GM18517 (cell line): ENCODE results near the gene ST8SIA4.

ENCODE experiments used
- ATAC-seq: cut with Tn5 transposase; IDR thresholded peaks from one replicate; pipeline ENCODE4 v1.9.1; 2021; ENCODE audit warnings: mild to moderate bottlenecking, moderate library complexity; ENCODE audit not compliant: unreplicated experiment

The ST8SIA4 gene

DNA sequence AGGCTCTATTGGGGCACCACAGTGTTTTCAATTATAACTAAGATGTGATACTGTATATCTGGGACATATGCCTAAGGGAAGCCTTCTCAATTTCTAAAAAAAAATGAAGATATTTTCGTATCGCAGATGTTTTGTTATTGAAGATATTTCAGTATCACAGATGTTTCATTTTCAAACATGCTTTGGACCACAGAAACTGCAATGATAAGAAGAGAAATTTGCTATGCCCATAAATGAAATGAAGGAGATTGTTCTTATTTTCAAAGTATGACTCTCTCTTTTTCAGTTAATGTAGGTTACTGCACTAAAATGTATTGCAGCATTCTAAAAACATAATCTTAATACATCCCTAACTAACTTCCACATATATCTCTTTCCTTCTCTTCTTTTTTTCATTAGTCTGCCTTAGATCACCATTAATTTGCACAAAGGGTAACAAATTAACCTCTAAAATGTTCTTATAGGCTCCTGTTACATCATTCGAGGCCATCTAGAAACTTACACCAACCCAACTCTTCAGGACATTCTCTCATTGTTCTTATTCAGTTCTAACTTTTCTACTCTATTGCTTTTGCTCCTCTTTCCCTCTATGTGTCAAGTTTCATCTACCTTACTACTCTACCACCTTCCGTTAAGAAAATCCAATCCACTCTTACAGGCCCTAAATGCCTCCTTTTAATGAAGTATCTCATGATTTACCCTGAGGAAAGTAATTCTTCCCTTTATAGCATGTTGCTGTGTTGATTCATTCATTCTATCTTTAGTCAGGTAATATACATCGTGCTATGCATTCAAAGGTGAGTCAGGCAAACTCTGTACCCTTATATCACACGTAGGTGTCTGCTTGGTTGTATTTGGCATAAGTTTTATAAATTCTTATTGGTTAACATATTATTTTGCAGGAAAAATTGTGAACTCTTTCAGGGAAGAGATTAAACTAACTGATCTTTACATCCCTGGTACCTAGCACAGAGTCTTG, 70.5 kb downstream of the ST8SIA4 start:
- ATAC-seq = peak; percentile 36

DNA sequence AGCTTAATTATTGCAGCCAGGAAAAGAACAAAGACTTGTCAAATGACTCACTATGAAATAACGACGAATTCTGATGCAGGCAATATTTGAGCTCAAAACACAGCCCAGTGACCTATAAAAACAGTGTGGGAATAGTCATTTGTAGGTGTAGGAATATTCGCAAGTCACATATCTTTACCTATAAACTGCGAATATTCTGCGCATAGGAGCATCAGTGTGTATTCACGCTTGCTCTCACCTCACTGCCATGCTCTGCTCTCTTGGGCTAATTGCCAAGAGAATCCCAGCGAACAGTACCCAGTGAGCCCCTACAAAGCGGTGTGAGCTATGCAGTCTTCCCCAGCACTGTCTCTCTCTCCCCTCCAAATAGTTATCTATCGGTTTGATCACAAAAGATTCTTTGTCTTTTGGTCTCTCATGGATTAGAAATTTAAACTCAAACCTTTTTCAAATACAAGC, 74.2 kb downstream of the ST8SIA4 start:
- ATAC-seq = no peak

DNA sequence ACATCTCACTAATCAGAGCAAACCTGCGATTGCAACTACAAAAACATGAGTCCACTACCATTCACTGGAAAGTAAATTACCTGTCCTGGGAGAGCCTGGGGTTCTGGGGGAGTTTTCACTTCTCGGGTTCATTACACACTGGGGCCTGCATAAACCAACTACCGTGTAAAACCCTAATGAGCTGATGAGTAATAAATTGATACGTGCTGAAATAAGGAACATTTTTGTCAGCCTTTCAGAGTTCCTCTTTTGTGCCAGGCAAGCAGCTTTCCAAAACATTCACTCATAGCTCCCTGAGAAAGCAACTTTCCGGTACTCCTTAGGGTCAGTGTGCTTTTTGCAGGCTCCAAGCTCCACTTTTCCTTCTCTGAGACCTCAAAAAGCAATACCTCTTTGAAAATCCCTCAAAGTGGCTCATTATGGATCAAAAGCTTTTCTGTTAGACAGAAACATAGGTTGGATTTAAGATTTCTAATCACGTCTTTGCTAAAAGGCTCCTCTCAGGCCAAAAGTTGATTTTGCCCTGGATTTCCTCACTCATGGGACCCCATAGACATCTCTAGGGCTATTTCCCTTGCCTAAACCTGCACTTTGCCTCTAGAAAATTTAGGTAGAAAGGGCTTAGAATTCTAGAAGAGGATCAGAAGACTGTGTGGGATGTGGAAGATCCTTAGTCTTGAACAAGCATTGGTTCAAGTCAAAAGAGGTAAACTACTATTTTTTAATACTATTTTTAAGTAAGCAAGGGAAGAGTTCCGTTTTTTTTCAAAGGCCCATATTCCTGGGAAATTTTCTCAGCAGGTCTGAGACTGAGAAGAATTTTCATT, 74.8 kb downstream of the ST8SIA4 start:
- peak; percentile 75 for ATAC-seq

DNA sequence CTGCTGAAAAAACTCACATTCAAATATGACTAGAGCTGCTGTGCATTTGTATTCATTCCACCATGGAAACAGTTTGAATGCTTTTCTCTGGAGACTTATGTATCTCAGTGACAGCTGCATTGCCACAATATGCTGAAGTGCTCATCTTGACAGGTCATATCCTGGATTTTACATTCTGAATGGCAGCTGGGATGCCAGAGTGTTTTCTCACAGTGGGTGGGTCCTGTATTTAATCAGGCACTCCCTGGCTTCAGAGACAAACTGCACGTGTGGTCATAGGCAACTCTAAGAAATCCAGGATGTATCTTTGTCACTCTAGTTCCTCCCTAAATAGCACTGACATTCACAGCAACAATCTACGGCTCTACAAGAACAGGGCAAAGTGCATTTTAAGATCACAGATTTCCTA, 75.6 kb downstream of the ST8SIA4 start:
- peak; percentile 21 for ATAC-seq

DNA sequence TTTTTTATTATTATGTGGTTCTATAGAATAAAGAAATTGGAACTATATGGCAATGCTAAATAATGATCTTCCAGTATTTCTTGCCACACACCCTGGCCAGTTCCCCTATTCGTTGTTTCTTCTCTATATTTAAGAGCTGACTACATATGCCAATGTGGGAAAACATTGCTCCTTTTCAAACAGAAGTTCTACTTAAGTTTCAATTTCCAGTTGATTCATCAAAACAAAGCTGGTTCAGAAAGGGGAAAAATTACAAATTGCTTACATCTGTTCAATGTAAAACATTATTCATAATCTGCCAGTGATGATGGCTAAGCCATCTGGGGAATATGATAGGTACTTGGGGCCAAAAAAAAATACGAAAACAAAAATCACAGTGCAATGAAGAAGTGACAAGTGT, 76.9 kb downstream of the ST8SIA4 start:
- no peak for ATAC-seq

DNA sequence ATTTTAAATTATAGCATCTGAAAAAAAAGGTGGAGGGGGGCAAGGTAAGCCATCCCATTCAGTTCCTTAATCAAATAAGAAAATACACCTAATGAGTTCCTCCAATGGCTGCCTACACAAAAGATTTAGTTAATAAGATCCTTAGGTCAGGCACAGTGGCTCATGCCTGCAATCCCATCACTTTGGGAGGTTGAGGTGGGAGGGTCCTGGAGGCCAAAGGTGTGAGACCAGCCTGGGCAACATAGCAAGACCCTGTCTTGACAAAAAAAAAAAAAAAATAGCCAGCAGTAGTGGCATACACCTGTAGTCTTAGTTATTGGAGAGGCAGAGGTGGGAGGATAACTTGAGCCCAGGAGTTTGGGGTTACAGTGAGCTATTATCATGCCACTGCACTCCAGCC, 78.4 kb downstream of the ST8SIA4 start:
- ATAC-seq = no peak

DNA sequence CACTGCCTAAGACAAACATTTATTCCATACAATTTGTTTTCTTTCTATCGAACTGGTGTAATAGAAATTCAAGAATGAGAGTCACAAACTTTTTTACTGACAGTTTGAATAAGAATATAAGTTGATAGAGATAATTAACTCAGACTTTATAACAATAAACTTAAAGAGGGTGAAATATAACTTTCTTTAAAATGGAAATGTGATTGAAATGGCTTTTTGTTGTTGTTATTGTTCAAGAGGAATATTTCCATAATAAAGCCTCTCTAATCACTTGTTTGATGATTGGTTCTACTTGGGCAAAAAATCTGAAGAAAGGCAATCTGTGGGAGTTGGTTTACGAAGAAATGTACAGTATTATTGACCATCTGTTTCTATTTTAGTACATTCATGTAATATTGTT, 79.3 kb downstream of the ST8SIA4 start:
- no peak for ATAC-seq

DNA sequence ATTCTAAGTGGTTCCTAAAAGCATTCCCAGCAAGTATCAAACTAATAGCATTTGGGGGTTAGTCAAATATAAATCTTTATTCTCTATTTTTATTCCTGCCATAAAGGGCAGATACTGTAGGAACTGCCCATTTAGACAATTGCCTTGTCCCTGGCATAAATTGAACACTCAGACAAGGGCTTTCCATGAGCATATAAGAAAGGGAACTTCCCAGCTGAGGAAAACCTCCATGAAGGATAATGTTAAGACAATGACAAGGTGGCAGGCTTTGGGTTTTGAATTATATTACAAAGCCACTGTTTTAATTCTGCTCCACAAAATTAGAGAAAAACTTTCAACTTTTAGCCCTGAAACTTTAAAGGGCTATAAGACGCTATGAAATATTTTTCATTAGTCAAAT, 81.3 kb downstream of the ST8SIA4 start:
- ATAC-seq = no peak

DNA sequence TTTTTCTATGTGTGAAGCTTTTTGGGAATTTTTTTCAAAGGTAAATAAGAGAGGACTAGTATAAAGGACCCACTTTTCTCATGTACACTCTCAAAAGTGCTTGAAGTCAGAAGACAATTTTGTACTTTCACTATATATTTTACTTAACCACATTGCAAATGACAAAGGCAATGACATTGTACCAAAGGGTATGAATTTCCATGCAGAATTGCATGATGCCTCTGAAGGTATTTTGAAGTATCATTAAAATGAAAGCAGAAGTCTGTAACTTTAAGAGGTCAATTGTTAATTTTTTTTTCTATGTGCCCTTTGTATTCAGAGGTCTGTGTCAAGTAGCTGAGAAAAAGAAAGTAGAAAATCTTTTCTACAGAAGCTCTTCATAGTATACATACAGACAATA, 84.7 kb downstream of the ST8SIA4 start:
- no peak for ATAC-seq

DNA sequence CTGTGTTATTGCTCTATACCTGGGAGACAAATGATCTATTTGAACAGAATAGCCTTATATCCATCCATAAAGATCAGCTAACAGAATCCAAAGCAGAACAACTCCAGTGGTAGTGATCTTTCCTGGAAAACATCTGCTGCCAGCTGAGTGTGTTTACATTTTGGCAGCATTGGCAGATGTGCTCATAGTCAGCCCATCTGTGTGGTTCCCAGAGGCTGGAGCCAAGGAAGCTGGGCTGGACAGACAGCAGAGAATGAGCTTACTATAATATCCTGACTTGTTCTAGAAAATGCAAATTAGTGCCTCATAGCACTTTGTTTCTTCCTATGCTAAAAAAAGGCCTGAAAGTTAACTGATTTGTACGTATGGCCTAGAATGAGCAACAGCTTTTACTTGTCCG, 99.7 kb downstream of the ST8SIA4 start:
- ATAC-seq = no peak

DNA sequence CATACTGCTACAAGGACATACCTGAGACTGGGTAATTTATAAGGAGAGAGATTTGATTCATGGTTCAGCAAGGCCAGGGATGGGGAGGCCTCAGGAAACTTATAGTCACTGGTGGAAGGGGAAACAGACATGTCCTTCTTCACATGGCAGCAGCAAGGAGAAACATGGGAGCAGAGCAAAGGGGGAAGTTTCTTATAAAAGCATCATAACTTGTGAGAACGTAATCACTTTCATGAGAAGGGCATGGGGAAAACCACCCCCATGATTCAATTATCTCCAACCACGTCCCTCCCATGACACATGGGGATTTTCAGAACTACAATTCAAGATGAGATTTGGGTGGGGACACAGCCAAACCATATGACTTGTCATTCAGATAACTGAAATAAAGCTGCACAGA, 100.9 kb downstream of the ST8SIA4 start:
- ATAC-seq = no peak

DNA sequence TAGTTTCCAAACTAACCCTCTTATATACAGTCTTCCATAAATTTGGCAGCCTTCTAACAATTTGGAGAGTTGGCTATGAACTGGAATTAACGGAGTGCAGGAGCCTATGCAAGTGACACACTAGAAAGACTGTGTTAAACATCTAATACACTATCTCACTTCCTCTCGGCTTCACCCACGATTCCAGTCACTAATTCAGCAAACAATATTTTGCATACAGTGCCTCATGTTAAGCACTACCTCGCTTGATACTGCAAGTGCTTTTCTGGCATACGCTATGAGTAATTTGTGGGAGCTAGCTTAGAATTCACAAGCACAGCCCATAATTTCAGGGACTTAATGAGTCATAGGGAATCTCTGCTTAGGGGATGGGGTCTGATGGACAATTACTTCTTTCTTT, 102.5 kb downstream of the ST8SIA4 start:
- peak; percentile 93 for ATAC-seq

DNA sequence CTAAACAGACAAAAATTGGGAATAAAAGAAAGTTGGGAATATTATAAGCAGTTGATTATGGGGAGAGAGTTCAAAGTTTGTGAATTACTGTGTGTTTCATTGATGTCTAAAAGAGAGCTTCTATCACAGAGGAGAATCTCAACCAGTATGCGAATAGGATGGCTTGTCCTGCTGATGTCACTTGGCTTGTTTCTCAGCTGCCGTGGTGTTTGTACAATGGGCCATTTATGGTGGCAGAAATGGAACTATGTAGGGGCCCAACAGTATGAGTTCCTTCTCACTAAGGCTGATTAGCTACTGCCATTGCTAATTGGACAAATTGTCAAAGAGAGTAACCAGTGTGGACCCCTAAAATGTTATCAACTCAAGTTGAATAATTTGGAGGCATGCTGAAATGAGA, 103.9 kb downstream of the ST8SIA4 start:
- ATAC-seq = no peak

DNA sequence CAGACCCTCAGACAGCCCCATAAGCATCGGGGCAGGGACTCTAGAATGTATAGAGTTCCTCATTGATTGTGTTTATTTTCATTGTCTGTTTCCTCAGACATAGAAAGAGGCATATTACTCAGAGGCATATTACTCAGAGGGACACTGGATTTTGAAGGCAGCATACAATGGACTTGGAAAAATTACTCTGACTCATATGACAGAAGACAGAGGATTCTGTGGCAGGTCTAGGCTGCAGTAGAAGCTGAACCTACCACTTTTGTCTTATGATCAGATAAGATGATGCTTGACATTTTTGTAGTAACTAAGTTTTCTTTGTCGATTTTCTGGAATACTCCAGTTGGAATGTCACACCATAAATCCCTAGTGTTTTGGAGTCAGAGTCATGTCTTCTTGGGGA, 105.2 kb downstream of the ST8SIA4 start:
- ATAC-seq = no peak

DNA sequence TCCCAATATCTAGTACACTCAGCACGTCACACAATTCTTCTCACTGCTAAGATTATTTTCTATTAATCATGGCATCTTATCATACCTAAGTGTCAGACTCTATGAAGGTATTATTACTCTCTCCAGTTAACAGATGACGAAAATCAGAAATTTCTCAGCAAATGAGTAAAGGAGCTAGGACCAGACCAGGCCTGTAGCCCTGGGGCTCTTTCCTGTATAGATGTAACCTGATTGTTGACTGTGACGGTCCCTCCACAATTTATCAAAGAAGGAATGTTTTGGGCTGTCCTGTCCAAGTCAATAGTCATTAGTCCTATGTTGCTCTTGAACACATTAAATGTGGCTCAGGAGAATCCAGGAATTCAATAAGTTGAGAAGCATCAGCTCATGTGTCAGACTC, 106.2 kb downstream of the ST8SIA4 start:
- ATAC-seq = no peak

DNA sequence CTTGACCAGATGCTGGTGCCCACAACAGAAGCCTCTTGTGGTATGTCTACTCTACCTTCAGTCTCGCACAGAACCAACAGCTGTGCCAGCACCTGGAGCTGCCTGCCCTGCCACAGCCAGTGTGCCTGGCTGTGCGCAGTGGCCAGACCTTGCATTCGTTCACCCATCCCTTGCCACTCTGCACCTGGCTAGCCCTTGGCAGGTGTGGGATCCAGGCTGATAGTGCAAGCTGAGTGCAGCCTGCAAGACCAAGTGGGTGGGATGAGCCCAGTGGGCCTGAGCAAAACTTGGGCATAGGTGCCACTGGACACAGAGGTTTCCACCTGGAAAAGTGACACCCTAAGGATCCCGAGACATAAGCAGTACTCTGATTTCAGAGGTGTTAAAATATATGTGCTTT, 108.2 kb downstream of the ST8SIA4 start:
- ATAC-seq = no peak

DNA sequence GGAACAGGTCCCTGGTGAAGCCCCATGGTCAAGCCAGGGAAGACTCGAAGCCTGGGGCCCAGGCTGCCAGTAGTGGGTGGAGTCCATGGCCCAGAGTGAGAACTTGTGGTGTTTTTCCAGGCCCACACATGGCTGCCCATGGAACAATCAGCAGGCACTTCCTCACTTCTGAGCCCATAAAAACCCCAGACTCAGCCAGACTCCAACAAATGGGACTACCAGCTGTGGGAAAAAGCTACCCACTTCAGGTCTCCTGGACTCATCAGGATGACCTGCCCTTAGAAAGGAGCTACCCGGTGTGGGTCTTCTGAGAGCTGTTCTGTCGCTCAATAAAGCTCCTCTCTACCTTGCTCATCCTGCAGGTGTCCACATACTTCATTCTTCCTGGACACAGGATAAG, 108.9 kb downstream of the ST8SIA4 start:
- no peak for ATAC-seq

DNA sequence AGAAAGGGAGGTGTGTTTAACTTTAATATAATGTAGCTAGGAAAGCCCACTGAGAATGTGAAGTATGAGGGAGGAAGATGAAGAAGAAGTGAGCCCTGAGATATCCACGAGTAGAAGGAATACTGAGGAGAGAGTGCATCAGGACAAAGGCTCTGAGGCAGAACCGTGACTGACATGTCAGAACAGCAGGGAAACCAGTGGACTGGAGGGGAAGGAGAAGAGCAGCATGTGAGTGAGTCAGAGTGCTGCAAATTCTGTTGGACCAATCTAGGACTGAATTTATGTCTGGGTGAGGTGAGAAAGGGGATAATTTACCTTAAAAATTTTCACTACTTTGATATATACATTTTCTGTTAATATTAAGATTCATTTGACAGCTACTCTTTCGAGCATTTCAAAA, 110.3 kb downstream of the ST8SIA4 start:
- no peak for ATAC-seq

DNA sequence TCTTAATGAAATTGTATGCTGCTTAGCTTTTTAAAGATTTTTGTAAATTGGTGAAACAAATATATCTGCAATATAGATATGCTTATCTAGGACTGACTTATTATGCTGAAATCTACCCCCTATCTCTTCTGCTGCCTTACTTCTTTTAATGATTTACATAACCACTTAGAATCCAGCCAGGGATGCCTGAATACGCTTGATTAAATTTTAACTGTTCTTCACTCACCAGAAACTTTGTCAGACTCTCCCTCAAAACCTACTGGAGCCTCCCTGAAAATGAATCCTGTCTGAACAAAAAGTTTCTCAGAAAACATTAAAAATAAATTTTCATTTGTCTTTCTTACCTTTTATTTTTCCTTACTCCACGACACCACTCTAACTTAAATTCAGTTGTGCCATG, 111.7 kb downstream of the ST8SIA4 start:
- ATAC-seq = no peak

DNA sequence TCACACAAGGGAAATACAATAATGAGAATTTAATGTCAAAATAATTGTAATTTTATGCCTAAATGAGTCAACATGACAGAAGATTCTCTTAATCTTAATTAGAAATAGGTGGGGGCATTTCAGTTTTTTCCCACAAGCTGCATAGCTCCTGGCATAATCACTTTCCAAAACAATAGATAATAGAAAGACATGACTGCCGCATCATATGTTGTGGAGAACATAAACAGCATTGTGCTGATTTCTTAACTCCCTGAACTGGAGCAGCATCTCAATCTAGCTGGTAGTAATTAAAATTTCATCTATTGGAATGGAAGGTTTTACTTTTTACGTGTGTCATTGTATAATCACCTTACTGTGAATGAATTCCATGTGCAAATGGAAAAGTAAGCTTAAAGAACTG, 112.1 kb downstream of the ST8SIA4 start:
- no peak for ATAC-seq

DNA sequence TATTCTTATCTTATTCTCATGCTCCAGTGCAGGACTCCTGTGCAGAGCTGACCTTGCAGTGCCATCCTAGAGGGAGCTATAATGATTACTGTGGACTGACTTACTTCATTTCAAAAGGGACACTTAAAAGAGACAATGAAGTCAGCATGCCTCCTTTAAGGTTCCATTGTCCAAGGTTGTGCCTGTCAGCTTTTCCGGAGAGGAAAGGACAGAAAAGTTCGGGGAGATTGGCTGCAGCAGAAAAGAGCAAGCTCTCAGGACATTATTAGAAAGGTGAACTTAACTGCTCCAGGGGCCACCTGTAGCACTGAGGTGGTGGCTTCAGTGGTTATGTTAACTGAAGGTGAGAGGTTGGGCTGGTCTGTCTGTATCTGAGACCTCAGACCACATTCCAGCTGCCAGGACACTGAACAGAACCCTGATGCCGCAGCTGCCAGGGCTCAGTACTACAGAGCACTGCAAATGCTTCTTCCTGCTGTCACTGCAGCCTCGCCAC, 112.9 kb downstream of the ST8SIA4 start:
- no peak for ATAC-seq

DNA sequence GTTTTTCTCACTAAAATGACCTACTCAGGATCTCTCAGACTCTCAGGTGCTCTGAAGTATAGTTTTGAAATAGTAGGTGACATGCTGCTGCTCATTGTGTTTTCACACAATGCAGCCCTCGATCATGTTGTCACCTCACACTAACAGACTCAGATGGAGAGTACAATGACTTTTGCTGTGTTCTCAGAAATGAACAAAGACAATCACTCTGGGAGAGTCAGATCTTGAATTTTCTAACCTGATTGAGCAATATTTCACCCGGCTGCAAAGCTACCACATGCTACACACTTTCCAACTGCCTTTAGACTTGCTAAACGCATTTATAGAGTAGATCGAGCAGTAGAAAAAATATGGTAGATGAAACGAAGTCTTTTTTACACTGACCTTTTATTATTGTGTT, 113.4 kb downstream of the ST8SIA4 start:
- no peak for ATAC-seq
